Activated T-cell treated with anti-CD3 and anti-CD28 coated beads for 24 hours (primary cell): Measurements from ENCODE around the gene TMIE.
"Not testable (repeated sequence)": the region's sequence is repeated elsewhere in the genome, so short reads cannot be mapped to it uniquely, and the experiment has no call there.

Experiments used
- DNase-seq: peaks from one replicate; pipeline ENCODE4 v3.0.0-alpha.2; 2020; ENCODE audit warnings: low read depth

The TMIE gene

DNA sequence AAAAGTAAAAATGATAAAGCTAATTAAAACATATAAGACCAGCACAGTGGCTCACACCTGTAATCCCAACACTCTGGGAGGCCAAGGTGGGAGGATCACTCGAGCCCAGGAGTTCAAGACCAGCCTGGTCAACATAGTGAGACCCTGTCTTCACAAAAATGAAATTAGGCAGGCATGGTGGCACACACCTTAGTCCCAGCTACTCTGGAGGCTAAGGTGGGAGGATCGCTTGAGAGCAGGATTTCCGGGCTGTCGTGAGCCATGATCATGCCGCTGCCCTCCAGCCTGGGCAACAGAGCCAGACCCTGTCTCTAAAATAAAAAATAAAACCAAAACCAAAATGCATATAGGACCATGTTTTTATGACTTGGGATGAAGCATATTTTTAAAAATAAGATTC is 21.3 kb downstream of the TMIE start:
- DNase-seq = no peak

DNA sequence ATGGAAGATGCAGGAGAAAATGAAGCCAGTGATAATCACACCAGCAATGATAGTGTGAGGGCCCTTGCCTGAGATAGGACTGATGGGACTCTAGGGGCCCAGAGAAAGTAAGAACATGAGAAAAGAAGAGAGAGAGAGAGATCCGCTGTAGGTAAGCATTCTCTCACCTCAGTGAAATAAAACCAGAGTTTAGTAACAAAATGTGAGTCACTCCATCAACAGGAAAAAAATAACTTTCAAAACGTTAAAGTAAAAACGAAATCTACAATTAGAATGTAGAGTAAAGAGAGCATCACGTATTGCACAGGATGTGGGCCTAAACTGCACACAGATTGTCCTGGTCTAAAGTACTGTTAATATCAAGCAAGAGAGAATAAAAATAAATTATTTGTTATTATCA is 23.2 kb downstream of the TMIE start:
- no peak for DNase-seq

- DNase-seq = no peak
Measured at GRCh38 chr3:46725621-46726314, 24.6 kb downstream of the TMIE start.

DNA sequence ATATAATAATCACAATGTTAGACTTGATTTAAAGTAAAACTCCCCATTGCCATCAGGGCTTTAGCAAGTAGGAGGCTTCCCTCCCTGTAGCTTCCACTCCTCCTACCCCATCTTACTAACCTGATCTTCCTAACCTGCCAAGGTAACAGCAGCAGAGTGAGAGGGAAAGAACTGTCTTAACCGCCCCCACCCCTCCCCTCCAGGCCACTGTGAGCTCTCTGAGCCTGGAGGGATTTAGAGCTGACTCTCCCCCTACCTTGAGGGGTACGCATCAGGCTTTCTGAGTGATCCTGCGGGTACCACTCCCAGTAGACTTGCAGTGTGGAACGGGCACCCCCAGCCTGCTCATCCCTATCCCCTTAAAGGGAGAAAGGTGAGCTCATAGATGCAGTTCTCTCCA is 27.8 kb downstream of the TMIE start:
- no peak for DNase-seq

DNA sequence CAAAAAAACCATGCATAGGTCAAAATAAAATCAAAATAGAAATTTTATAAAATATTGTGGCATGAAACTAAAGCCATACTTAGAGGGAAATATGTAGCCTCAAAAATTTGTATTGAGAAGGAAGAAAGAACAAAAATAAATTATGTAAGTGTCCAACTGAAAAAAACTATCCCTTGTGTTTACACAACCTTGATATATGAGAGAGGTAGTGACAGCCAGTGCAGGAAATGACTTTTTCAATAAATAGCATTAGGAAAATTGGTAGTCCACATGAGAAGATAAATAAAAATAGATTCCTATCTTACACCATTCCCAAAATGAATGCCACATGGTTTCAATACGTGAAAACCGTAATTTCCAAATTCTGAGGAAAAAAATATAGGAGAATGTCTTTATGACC is 29.6 kb downstream of the TMIE start:
- no peak for DNase-seq

- no peak for DNase-seq
Measured at GRCh38 chr3:46731795-46732194, 30.6 kb downstream of the TMIE start.

DNA sequence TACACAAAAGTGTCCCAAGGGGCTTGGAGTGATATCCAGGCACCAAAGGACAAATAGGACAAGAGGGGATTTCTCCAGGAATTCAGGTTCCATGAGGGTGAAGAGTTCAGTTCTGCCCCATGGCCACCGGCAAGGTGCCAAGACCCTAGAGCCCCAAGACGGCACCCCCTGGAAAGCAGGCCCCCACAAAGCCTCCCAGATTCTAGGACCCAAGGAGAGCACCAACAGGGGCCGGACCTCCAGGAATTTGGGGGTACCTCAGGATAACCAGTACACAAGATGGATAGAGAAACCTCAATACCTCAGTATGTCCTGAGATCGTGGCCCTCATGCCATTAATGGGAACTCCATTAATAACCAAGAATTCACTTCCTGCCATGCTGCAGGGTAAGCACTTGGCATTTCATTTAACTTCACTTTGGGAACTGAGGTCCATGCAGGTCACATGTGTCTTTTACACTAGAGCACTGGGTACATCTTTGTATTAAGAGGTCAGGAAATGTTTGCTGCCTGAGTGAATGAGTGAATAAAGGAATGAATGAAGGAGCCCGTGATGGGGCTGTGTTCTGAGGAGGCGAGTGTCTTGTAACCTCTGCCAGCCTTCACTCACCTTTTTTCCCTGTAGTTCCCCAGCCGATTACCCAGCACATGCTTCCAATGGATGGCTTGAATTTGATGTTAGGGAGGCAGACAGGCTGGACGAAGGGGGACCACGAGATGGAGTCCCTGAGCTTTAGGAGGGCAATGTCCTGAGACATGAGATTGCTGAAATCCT is 32.0 kb downstream of the TMIE start:
- no peak for DNase-seq

- no peak for DNase-seq
Measured at GRCh38 chr3:46734773-46735172, 33.6 kb downstream of the TMIE start.

- DNase-seq = no peak
Measured at GRCh38 chr3:46736006-46736872, 35.0 kb downstream of the TMIE start.

DNA sequence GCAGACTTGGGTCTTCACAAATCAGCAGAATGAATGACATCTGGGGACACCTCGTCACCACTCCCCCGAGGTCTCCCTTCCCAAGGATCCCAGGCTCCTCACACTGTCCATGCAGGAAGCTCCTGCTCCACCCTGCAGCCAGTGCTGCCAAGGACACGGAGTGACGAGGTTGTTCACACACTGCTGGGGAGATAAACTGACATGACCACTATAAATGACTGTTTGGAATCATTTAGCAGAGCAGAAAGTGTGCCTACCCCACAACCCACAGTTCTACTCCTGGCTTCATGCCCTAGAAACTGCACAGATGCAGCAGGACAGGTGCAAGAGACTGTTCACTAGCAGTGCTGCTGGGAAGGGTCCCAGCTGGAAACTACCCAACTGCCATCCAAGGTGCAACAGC is 36.1 kb downstream of the TMIE start:
- DNase-seq = no peak

- not testable (repeated sequence) for DNase-seq
Measured at GRCh38 chr3:46739565-46739964, 38.4 kb downstream of the TMIE start.

- DNase-seq = no peak
Measured at GRCh38 chr3:46742992-46743585, 41.9 kb downstream of the TMIE start.

DNA sequence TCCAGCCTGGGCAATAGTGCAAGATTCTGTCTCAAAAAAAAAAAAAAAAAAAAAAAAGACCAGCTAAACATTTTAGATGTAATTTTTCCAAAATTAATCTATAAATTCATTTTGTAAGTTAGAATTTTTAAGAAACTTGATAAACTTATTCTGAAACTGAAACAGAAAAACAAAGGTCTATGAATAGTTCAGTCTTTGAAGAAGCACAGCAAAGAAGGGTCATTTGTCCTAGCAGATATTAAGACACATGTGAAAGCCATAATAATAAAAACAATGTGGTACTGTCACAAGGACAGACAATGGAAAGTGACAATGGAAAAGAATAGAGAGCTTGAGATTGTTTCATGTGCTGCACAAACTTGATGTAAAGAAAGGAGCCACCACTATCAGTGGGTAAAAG is 45.5 kb downstream of the TMIE start:
- no peak for DNase-seq

DNA sequence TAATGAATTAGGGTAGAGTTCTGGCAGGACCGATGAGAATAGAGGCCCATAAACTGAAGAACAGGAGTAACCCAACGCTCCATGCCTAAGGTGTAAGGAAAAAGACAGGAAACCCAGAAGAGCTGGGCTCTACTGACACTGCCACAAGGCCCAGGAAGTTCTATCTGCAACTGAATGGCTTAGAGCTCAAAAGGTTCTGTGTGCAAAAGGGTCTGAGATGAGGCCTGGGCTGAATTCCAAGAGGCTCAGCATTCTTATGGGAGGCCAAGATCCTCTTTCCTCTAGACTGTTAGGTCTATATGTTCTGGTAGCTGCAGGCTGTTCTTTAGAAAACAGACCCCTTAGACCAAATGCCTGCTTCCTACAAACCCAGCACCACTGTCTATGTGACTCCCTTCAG is 47.0 kb downstream of the TMIE start:
- no peak for DNase-seq

DNA sequence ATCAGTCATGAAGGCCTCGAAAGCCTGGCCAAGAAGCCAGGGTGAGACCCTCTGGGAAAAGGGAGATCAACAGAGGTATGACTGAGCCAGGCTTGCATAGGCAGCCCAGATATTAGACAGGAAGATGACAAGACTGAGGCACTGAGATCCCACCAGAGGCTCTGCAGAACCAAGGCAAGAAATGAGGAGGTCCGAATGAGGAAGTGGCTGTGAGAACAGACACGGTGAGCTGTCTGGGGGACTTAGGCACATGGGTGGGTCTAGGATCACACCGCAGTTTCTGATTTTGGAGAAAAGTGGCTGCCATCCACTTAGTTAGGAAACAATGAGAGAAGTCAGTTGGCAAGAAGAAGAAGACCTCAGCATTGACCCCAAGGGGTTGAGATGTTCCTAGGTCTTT is 47.9 kb downstream of the TMIE start:
- no peak for DNase-seq

DNA sequence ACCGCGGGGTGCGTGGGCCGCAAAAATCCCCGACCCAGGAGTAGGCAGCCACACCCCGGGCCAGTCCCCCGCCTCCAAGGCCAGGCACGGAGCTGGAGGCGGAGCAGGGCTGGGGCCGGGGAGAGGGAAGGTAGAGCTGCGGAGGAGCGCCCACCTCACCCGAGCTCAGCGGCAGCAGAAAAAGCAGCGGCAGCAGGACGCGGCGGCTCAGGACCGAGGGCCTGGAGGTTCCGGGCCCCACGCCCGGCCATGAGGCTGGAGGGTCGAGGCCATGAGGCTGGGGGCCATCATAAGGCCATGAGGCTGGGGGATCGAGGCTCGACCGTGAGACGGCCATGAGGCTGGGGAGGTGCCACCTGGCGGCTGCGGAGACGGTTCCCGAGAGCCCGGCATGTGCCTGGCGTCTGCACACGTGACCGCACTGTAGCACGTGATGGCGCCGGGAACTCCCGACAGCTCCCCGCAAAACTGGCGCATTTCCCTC is 49.4 kb downstream of the TMIE start:
- DNase-seq = no peak

DNA sequence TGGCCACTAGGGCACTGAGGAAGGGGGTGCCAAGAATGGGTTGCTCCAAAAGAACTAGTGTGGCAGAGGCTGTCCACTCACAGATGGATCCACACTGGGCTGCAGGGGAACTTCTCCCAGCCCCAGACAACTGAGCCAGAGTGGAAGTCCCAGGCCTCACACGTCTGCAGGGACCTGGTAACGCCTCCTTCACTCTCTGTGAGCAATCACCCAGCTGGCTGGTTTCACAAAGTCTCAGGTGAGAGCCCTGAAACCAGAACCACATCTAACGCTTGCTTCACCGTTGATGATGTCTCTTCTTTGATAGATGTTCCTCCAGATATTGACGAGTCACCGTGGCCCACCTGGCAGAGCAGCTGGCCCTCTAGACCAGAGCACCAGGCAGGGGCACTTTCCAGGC is 51.9 kb downstream of the TMIE start:
- DNase-seq = peak; percentile 10

DNA sequence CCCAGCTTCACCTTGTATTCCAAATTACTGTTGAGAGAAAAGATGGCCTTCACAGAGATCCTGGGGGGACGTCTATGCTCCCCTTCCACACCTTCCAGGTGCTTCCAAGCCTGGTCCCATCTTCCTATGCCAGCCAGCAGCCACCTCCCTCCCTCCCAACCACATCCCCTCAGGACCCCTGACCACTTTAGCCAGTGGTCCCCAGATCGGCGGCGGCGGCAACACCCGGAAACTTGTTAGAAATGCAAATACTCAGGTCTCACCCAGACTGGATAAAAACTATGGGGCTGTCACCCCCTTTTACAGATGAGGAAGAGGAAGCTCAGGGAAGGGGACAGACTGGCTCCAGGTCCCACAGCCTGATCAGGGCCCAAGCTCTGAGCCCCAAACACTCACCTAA is 54.5 kb downstream of the TMIE start:
- no peak for DNase-seq

DNA sequence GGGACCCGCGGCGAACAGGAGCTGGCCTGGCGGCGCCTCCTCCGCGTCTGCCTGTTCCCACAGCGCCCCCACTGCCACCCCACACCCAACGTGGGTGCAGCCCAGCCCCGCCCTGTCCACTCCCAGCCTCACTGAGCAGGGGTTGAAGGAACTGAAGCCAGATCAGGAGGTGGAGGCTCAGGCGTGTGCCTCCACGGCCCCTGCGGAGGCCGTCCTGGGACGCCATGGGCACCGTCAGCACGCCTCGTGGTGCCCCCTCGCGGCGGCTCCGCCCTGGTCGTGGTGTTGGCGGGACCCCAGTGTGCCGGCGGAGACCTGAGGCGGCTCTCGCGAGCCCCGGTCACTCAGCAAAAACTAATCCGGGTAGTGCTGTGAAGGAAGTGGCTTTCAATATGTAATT is 55.5 kb downstream of the TMIE start:
- no peak for DNase-seq

GRCh38 chr3:46759239-46760167 is 58.3 kb downstream of the TMIE start:
- no peak for DNase-seq
